Activated effector memory CD4-positive, alpha-beta T cell treated with Interleukin-2 at 50 U/mL for 16 hours (primary cell): ENCODE measurements around the gene BCAS4.
"Not testable (repeated sequence)": the region's sequence is repeated elsewhere in the genome, so short reads cannot be mapped to it uniquely, and the experiment has no call there.

ENCODE experiments used
- DNase-seq: peaks from one replicate; pipeline ENCODE4 v3.0.0-alpha.2; 2020

Gene BCAS4

GRCh38 chr20:50772420-50773185, 22.3 kb upstream of the BCAS4 start:
- DNase-seq, result no peak

DNA sequence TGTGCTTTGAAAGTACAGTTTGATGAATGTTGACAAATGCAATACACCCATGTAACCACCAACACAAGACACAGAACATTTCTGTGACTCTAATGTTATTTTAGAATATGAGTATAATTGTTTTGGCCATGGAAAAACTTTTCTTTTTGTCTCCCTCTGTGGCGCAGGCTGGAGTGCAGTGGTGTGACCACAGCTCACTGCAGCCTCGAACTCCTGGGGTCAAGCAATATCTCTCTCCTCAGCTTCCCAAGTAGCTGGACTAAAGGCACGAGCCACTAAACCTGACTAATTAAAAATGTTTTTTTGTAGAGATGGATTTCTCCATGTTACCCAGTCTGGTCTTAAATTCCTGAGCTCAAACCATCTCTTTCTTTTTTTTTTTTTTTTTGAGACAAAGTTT, 20.3 kb upstream of the BCAS4 start:
- DNase-seq, result no peak

GRCh38 chr20:50776122-50776817, 18.6 kb upstream of the BCAS4 start:
- no peak for DNase-seq

- no peak for DNase-seq
Observed at GRCh38 chr20:50777373-50777772, 17.5 kb upstream of the BCAS4 start.

DNA sequence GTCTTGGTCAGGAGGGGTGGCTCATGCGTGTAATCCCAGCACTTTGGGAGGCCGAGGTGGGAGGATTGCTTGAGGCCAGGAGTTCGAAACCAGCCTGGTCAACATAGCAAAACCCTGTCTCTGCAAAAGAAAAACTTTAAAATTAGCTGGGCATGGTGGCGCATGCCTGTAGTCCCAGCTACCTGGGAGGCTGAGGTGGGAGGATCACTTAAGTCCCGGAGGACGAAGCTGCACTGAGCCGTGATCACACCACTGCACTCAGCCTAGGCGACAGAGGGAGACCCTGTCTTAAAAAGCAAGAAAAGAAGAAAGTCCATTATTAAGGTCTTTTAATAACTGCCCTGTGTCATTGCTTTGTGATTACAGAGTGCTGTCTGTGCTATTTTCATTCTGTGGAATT, 15.9 kb upstream of the BCAS4 start:
- not testable (repeated sequence) for DNase-seq

DNA sequence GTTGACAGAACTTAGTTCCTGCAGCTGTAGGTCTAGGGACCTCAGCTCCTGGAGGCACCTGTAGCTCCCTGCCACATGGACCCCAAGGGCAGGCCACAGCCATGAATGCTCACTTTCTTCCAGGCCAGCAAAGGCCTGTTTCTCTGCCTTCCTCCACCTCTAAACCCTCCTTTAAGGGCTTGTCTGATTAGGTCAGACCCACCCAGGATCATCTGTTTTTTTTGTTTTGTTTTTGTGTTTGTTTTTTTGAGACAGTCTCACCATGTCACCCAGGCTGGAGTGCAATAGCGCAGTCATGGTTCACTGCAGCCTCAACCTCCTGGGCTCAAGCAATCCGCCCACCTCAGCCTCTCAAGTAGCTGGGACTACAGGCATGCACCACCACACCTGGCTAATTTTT, 11.5 kb upstream of the BCAS4 start:
- no peak for DNase-seq

DNA sequence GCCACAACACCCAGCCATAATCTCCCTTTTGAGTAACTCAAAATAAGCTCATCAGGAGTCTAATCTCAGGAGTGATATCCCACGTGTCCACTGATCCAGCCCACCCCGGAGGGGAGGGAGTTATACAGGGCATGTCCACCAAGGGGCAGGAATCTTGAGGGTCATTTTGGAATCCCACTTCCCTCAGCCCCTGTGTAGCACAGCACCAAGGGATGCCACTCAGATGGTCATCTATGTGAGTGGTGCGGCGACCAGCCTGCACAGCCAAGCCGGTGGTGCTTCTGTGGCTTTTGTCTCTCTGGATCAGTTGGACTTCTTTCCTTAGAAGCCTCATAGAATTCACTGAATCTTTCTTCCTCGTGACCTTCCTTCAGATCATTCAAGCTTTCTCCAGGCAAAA, 11.0 kb upstream of the BCAS4 start:
- DNase-seq, result no peak

DNA sequence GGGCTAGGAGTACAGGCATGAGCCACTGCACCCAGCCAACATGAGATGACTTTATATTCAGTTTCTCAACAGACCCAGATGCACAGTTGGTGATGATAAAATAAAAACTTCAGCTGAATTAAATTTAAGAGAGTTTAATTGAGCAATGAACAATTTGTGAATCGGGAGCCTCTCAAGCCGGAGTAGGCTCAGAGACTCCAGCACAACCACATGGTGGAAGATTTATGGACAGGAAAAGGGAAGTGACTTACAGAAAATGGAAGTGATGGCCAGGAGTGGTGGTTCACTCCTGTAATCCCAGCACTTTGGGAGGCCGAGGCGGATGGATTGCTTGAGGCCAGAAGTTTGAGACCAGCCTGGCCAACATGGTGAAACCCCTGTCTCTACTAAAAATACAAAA, 10.4 kb upstream of the BCAS4 start:
- DNase-seq, result no peak

GRCh38 chr20:50786703-50787102, 8.2 kb upstream of the BCAS4 start:
- DNase-seq, result no peak

DNA sequence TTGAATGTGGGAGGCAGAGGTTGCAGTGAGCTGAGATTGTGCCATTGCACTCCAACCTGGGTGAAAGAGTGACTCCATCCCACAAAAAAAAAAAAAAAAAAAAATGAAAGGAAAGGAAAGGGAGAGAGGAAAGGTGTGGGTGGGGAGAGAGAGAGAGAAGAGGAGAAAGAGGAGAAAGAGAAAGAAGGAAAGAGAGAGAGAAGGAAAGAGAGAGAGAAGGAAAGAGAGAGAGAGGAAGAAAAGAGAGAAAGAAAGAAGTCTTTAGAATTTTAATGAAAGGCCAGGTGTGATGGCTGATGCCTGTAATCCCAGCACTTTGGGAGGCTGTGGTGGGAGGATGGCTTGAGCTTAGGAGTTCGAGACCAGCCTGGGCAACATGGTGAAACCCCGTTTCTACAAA, 7.7 kb upstream of the BCAS4 start:
- DNase-seq, result no peak

DNA sequence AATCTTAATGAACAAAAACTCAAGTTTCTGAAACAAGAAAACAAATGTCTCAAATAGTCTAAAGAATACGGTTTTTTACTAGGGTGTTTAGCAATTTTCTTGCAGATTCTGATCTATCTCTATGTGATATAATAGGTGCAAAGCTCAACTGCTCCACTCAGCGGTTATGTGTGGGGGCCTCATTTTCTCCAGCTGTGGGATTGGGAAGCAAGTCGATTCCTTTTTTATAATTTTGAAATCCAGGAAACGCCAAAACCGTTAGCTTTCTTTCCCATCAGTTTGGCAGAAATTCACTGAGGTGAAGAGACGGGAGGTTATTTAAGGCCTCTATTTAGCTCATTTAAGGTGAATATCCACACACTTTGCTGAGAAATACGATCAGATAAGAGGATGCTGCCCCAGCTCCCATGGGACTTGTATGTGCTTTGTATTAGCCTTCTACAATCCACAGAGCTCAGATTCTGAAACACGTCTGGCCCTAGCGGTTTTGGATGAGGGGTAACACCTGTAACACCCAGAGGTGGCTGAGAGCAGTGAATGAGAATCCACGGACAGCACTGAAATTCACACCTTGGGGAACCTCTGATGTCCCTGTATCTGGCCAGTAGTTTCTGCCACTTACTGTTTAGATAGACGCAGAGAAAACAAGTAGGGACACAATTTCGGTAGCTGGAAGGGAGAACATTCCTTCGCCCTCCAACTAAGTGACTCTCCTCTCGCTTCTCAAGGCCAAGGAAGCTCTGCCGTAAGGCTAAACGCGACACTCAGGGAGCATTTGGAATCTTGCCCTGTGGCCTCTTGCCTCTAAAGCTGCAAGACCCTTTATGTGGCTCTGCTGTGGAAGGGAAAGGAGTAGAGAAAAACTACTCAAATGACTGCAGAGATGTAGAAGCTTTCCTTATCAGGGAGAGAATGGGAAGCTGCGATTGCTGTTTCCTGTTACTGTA, 6.5 kb upstream of the BCAS4 start:
- DNase-seq, result no peak

- DNase-seq, result no peak
Observed at GRCh38 chr20:50789968-50790650, 4.8 kb upstream of the BCAS4 start.

GRCh38 chr20:50790651-50791277, 4.1 kb upstream of the BCAS4 start:
- peak; percentile 73 for DNase-seq

GRCh38 chr20:50792708-50793574, 1.9 kb upstream of the BCAS4 start:
- DNase-seq, result no peak

GRCh38 chr20:50793575-50794016, 1.3 kb upstream of the BCAS4 start:
- peak; percentile 15 for DNase-seq

DNA sequence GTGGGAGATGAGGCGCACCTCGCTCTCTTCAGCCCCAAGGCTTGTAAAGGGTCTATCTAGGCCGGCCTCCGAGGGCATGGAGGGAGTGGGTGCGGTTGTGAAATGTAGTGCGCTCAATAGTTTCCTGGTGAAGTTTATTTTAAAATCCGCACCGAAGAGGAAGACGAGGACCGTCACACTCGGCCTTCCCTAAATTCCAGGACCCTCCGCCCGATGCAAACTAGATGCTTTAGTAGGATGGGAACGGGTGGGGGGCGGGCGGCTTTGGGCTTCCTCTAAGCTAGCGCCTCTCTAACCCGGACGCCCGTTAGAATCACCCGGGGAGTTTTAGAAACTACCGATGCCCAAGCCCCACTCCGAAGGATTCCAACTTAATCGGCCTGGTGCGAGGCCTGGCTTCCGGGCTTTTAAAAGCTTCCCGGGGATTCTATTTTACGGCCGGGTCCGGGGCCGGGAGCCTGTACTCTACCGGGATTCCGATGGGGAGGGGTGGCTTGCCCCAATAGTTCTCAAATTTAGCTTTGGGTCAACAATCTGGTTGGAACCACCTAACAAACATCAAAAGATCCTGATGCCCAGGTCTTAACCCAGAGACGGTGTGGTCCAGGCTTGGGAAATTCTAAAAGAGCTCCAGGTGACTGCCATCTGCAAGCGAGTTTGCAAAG, 548 bp upstream of the BCAS4 start:
- no peak for DNase-seq

GRCh38 chr20:50797142-50797541, 2.3 kb downstream of the BCAS4 start:
- no peak for DNase-seq

GRCh38 chr20:50798650-50799049, 3.8 kb downstream of the BCAS4 start:
- no peak for DNase-seq

DNA sequence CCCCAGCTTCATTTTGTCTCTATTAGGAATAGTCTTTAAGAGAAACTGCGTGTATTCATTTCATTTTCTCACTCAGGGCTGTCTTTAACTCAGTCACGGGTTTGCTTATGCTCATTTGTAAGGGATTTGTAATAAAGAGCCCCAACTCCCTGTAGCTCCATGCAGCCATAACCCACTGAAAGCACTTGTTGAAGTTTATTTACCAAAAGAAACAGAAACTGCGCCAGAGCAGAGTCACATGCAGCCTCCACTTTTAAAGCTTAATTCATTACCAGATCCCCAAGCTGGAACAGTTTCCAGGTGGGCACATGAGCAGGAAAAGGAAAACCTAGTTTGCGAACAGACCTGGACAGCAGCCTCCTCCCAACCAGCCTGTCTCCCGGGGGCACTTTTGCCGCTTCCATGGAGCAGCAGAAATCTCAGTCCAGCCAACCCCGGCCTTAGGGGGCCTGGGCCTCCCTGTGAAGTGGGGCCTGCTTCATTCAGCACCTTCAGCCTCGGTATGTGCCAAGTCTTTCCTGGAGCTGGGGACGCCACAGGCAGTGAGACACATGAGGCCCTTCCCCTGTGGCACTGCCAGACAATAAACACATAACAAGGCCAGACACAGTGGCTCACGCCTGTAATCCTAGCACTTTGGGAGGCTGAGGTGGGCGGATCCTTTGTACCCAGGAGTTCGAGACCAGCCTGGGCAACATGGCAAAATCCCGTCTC, 4.5 kb downstream of the BCAS4 start:
- DNase-seq, result no peak
